DMS153 (cell line): ENCODE results near the gene CCDC141.
"Not testable (repeated sequence)": the region's sequence is repeated elsewhere in the genome, so short reads cannot be mapped to it uniquely, and the experiment has no call there.

Source experiments
- DNase-seq: peaks from one replicate; lab custom pipeline; 2025; lab: John Stamatoyannopoulos, UW

The CCDC141 gene

DNA sequence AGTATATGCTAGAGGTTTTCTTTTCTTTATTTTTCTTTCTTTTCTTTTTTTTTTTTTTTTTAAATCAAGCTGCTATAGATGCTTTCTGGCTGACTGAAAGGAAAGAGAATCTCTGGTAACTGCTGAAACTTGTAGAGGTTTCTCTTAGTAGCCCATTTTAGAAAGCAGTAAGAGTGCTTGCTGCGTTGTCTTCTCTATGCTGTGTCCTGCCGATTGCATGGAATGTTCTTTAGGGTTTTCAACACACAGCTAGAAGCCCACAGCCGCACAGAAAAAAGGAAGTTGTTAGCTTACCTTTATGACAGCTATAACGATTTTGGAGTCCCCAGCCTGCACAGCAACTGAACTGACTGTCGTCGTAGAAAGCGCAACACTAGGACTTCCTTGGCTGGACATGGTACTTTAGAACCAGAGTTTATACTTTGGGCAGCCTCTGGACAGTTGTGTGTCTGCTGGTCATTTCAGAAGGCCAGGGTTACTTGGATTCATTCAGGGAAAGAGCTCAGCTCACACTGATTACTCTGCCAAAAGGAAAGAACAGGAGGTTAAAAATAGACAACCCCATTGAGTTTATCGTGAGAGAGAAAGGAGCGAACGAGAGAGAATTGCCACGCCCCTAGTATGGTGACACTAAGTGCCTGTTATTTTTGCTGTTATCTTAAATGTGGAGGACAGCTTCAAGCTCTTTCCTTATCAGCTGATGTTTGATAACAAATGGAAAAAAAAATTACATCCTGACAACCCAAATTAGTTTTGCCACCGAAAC, at the start of gene CCDC141:
TSS of gene CCDC141 (minus strand) at position 592 of the 766 bp plus-strand sequence. CDS start at position 396, 196 bp downstream.
- peak; percentile 23 for DNase-seq

DNA sequence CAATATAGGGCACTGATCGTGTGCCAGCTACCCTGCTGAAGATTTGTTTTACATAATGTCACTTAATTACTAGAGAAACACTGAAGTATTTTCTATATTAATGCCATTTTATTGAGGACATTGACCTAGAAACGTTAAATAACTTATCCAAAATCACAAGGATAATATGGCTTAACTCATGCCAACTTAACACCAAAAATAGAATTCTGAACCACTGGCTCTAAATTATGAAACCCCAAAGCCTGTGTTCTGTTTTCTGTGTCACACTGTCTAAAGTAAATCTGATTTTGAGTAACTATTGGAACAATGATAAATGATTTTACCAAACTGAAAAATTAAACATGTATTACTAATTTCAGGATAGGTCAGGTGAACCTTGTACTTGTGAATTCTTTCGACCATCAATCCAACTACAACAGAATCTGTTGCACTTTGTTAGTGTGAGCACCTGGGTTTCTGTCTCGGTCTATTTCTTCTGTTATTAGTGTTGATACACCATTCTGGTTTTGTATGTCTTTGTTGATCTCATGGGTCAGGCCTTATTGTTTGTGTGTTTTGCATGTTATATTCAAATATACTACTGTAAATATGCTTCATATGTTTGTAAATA, 48.2 kb upstream of the CCDC141 start:
- no peak for DNase-seq

DNA sequence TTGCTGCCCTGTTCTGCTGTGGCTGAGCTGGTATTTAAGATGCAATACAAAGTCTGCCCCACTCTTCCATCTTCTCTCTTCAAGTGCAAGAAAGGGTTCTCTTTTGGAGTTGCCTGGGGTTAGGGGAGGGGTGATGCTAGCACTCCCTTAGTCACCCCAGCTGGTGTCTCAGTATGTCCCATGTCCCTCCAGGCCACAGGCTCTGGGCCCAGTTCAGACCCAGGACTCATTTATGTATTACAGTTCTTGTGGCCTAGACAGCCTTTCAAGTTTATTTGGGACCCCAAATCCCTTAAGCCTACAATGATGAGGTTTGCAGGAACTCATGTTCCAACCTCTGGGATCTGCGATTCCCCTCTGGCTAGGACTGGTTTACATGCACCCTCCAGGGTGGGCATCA, 47.2 kb upstream of the CCDC141 start:
- DNase-seq: no peak

- peak; percentile 71 for DNase-seq
Measured at GRCh38 chr2:179096090-179096489, 46.2 kb upstream of the CCDC141 start.

- not testable (repeated sequence) for DNase-seq
Measured at GRCh38 chr2:179092912-179093311, 43.0 kb upstream of the CCDC141 start.

DNA sequence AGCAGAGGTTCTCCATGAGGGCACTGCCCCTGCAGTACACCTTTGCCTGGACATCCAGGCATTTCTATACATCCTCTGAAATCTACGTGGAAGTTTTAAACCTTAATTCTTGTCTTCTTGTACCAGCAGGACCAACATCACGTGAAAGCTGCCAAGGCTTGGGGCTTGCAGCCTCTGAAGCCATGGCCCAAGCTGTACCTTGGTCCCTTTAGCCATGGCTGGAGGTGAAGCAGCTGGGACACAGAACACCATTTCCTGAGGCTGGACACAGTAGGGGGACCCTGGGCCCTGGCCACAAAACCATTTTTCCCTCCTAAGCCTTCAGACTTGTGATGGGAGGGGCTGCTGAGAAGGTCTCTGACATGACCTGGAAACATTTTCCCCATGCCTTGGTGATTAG, 32.8 kb upstream of the CCDC141 start:
- no peak for DNase-seq

GRCh38 chr2:179081954-179082353, 32.0 kb upstream of the CCDC141 start:
- no peak for DNase-seq

- no peak for DNase-seq
Measured at GRCh38 chr2:179072527-179072926, 22.6 kb upstream of the CCDC141 start.

GRCh38 chr2:179071810-179072355, 21.9 kb upstream of the CCDC141 start:
- DNase-seq: no peak

DNA sequence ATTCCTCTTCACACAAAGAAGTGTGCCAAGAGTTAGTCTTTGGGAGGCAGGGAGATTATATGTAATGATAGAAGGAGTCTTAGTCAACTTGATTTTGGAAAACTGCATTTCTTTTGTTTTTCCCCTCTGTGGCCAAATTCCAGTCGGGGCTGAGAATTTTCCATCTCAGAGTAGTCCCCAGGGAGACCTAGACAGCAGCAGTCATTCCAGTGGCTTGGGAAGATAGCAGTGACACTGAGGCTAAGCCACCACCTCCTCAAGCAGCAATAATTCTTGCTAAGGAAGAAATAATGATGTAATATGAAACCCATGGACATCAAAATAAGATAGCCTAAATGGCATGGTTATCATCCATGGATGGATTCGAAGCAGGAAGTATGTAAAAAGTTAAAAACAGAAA, 21.0 kb upstream of the CCDC141 start:
- DNase-seq: no peak

DNA sequence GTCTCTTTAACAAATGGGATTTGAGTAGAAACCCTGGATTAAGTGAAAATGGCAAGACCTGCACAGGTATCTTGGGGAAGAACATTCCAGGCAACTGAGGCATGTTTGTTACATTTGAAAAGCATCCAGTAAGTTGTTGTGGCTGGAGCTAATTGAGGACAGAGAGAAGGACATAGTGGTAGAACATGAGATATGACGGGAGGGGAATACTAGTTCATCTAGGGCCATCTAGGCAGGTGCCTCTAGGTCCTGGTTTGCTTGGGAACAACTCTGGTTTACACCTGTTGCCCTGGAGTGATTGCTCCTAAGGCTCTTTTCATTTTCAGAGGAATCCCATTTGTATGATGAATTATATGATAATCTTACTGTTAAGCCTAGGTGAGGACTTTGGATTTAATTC, 19.7 kb upstream of the CCDC141 start:
- DNase-seq: no peak

GRCh38 chr2:179068991-179069643, 19.2 kb upstream of the CCDC141 start:
- DNase-seq: no peak

DNA sequence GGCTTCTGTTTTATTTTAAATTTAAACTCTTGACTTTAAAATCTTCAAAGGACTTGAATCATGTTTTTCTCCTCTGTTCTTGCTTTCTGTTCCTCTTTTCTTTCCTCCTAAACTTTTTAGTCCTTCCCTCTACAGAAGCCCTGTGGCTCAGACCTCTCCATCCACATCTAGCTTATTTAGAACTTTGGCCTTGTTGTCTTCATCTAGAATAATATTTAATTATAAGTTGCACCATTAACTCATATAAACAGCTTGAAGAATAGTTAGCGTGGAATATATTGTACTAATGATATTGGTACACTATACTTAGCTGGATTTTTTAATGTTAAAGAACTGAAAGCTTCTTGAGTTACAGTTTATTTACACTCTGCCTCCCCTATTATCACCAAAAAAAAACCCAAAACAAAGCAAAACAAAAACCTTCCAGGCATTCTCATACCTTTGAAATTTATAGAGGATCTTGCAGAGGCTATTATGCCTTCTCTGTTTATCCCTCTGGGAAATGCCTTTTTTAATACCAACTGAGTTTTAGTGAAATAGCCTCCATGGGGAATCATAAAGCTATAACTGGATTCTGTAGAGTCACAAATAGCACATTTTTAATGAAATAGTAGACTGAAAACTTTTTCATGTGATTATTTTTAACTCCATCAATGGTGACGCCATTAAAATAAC, 9.2 kb upstream of the CCDC141 start:
- no peak for DNase-seq

DNA sequence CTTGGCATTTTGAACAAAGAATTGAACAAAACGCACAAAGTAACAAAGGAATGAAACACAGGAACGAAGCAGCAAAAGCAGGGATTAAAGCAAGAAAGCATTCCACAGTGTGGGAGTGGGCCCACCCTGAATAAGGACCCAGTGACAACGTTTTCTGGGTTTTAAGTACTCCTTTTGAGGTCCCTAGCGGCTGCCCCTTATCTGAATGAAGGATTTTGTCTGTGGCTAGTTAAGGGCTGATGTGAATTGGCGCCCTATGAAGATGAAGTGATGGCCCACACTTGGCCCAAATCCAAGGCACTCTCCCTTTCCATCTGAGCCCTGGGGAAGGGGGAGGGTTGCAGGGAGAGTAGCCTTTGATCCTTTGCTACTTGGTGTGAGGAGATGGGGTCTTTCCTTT, 7.8 kb upstream of the CCDC141 start:
- DNase-seq: no peak

- DNase-seq: not testable (repeated sequence)
Measured at GRCh38 chr2:179053568-179053967, 3.6 kb upstream of the CCDC141 start.

GRCh38 chr2:179051250-179051649, 1.3 kb upstream of the CCDC141 start:
- DNase-seq: no peak

DNA sequence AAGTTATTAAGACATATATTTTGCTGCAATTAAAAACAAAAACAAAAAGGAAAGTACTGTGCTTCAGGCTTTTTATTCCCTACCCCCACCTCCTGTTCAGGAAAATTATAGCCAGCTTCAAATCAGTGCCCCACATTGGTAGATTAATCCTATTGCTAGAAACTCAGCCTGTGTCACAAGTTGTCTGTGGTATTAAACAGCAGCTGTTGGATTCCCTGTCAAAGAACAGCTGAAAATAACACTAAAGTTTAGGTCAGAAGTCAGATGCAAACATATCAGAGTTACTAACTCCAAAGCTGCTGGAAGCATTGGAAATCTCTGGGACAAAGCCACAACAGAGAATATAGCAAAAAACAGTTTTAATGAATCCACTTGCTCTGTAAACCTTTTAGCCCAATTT, 818 bp upstream of the CCDC141 start:
- DNase-seq: no peak

GRCh38 chr2:179049203-179049545, 763 bp downstream of the CCDC141 start:
- DNase-seq: no peak

- DNase-seq: no peak
Measured at GRCh38 chr2:179048099-179048498, 1.8 kb downstream of the CCDC141 start.

DNA sequence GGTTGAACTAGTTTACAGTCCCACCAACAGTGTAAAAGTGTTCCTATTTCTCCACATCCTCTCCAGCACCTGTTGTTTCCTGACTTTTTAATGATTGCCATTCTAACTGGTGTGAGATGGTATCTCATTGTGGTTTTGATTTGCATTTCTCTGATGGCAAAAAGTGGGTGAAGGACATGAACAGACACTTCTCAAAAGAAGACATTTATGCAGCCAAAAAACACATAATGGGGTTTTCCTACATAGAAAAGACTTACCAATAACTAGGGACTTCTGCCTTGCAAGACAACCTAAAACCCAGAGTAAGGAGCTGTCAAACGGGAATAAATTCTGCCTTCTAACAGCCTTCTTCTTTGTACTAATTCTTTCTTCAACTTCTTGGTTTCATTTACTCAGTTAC, 4.3 kb downstream of the CCDC141 start:
- not testable (repeated sequence) for DNase-seq

- DNase-seq: no peak
Measured at GRCh38 chr2:179044500-179044899, 5.4 kb downstream of the CCDC141 start.

DNA sequence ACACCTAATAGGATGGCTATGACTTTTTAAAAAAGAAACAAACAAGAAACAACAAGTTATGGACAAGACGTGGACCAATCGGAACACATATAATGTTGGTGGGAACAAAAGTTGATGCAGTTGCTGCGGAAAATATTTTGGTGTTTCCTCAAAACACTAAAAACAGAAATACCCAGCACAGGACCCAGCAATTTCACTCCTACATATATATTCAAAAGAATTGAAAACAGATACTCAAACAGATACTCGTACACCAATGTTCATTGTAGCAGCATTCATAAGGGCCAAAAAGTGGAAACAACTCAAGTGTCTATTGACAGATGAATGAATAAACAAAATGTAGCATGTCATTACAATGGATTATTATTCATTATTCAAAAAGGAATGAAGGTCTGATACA, 12.1 kb downstream of the CCDC141 start:
- no peak for DNase-seq
